HG02938 (cell line): Measurements from ENCODE around the gene WDHD1.
"Not testable (repeated sequence)": the region's sequence is repeated elsewhere in the genome, so short reads cannot be mapped to it uniquely, and the experiment has no call there.

Source experiments
- ATAC-seq: cut with Tn5 transposase; IDR thresholded peaks from one replicate; pipeline ENCODE4 v1.9.1; 2021; ENCODE audit warnings: mild to moderate bottlenecking, moderate library complexity; ENCODE audit not compliant: unreplicated experiment

WDHD1 gene

GRCh38 chr14:55051165-55051422, 24.2 kb upstream of the WDHD1 start:
- peak; percentile 30 for ATAC-seq

- ATAC-seq, result no peak
Observed at GRCh38 chr14:55048900-55049436, 22.1 kb upstream of the WDHD1 start.

GRCh38 chr14:55047301-55048053, 20.6 kb upstream of the WDHD1 start:
- ATAC-seq, result no peak

GRCh38 chr14:55045087-55045486, 18.2 kb upstream of the WDHD1 start:
- no peak for ATAC-seq

GRCh38 chr14:55043528-55043927, 16.6 kb upstream of the WDHD1 start:
- no peak for ATAC-seq

- ATAC-seq, result no peak
Observed at GRCh38 chr14:55038708-55039107, 11.8 kb upstream of the WDHD1 start.

- not testable (repeated sequence) for ATAC-seq
Observed at GRCh38 chr14:55037995-55038394, 11.1 kb upstream of the WDHD1 start.

- ATAC-seq, result no peak
Observed at GRCh38 chr14:55031190-55031589, 4.3 kb upstream of the WDHD1 start.

GRCh38 chr14:55028476-55028875, 1.6 kb upstream of the WDHD1 start:
- no peak for ATAC-seq

- no peak for ATAC-seq
Observed at GRCh38 chr14:55028066-55028465, 1.2 kb upstream of the WDHD1 start.

GRCh38 chr14:55026441-55026792, 482 bp downstream of the WDHD1 start:
- ATAC-seq, result no peak

- ATAC-seq, result no peak
Observed at GRCh38 chr14:55025948-55026347, 951 bp downstream of the WDHD1 start.

GRCh38 chr14:55024365-55024764, 2.5 kb downstream of the WDHD1 start:
- ATAC-seq, result not testable (repeated sequence)

GRCh38 chr14:55019968-55020554, 6.8 kb downstream of the WDHD1 start:
- ATAC-seq, result no peak

- no peak for ATAC-seq
Observed at GRCh38 chr14:55015006-55015405, 11.9 kb downstream of the WDHD1 start.

GRCh38 chr14:55005071-55005470, 21.8 kb downstream of the WDHD1 start:
- no peak for ATAC-seq

GRCh38 chr14:55000381-55000780, 26.5 kb downstream of the WDHD1 start:
- no peak for ATAC-seq

GRCh38 chr14:54985156-54985555, 41.7 kb downstream of the WDHD1 start:
- ATAC-seq, result no peak

- ATAC-seq, result no peak
Observed at GRCh38 chr14:54981698-54982097, 45.2 kb downstream of the WDHD1 start.

- no peak for ATAC-seq
Observed at GRCh38 chr14:54979039-54979438, 47.9 kb downstream of the WDHD1 start.

- no peak for ATAC-seq
Observed at GRCh38 chr14:54976316-54976715, 50.6 kb downstream of the WDHD1 start.

- ATAC-seq, result no peak
Observed at GRCh38 chr14:54975856-54976255, 51.0 kb downstream of the WDHD1 start.
